ENCODE results near the gene APMAP. TPM values are rescaled to one million over a fixed set of nuclear protein-coding genes. Genes with fewer than 3 reads are reported as not detected.

Gene APMAP
- total and polyA plus RNA-seq, 2 of the 13 experiments (the other 11 are each of a cell fraction or from before 2014, with no cell fraction given): 168 to 214 TPM

GRCh38 chr20:24994470-24995368 lies 2.2 kb upstream of the APMAP start (continued):
- TF ChIP-seq GABPA (IDR thresholded peaks at IDR 0.05; ENCODE audit: low read depth, low read length): no peak
- TF ChIP-seq GABPA (CRISPR knock-in tag; IDR thresholded peaks at IDR 0.05; ENCODE audit: low read depth): peak; percentile 25; the same call in 1 of the 2 replicates
- TF ChIP-seq SPEN (CRISPR knock-in tag; IDR thresholded peaks at IDR 0.05; ENCODE audit: low read depth): peak; percentile 53; the same call in 1 of the 2 replicates
- TF ChIP-seq FLYWCH1 (CRISPR knock-in tag; IDR thresholded peaks at IDR 0.05): no peak
- TF ChIP-seq ZNF768 (CRISPR knock-in tag; IDR thresholded peaks at IDR 0.05): no peak
- no peak for TF ChIP-seq NKX3-1 (CRISPR knock-in tag; IDR thresholded peaks at IDR 0.05)
- peak; percentile 26; the same call in 1 of the 2 replicates for TF ChIP-seq GATAD1 (CRISPR knock-in tag; IDR thresholded peaks at IDR 0.05)
- no peak for TF ChIP-seq ZNF264 (CRISPR knock-in tag; IDR thresholded peaks at IDR 0.05)
- TF ChIP-seq, protein P1, sequence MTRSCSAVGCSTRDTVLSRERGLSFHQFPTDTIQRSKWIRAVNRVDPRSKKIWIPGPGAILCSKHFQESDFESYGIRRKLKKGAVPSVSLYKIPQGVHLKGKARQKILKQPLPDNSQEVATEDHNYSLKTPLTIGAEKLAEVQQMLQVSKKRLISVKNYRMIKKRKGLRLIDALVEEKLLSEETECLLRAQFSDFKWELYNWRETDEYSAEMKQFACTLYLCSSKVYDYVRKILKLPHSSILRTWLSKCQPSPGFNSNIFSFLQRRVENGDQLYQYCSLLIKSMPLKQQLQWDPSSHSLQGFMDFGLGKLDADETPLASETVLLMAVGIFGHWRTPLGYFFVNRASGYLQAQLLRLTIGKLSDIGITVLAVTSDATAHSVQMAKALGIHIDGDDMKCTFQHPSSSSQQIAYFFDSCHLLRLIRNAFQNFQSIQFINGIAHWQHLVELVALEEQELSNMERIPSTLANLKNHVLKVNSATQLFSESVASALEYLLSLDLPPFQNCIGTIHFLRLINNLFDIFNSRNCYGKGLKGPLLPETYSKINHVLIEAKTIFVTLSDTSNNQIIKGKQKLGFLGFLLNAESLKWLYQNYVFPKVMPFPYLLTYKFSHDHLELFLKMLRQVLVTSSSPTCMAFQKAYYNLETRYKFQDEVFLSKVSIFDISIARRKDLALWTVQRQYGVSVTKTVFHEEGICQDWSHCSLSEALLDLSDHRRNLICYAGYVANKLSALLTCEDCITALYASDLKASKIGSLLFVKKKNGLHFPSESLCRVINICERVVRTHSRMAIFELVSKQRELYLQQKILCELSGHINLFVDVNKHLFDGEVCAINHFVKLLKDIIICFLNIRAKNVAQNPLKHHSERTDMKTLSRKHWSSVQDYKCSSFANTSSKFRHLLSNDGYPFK (CRISPR knock-in tag; IDR thresholded peaks at IDR 0.05; ENCODE audit: borderline replicate concordance): peak; percentile 32; the same call in 1 of the 2 replicates
- no peak for TF ChIP-seq MED13 (CRISPR knock-in tag; IDR thresholded peaks at IDR 0.05)
- TF ChIP-seq ZNF451 (CRISPR knock-in tag; IDR thresholded peaks at IDR 0.05): no peak
- TF ChIP-seq ZNF773 (CRISPR knock-in tag; IDR thresholded peaks at IDR 0.05; ENCODE audit: borderline replicate concordance): no peak
- TF ChIP-seq ZFP62 (CRISPR knock-in tag; IDR thresholded peaks at IDR 0.05): no peak
- no peak for TF ChIP-seq CBX2 (IDR thresholded peaks at IDR 0.05; ENCODE audit: low read depth, low read length)
- no peak for TF ChIP-seq CBX2 (CRISPR knock-in tag; IDR thresholded peaks at IDR 0.05; ENCODE audit: low read depth)
- TF ChIP-seq ZKSCAN1 (IDR thresholded peaks at IDR 0.05; ENCODE audit: low read length): no peak
- no peak for TF ChIP-seq ZNF883 (CRISPR knock-in tag; IDR thresholded peaks at IDR 0.05; ENCODE audit: not compliant biosample characterization)
- TF ChIP-seq, protein P2, sequence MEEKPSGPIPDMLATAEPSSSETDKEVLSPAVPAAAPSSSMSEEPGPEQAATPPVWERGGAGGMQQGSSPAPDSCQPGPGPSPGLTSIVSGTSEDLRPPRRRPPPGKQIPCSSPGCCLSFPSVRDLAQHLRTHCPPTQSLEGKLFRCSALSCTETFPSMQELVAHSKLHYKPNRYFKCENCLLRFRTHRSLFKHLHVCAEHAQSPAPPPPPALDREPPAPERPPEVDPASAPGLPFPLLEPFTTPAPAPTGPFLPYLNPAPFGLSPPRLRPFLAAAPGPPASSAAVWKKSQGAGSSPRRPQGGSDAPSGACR (CRISPR knock-in tag; IDR thresholded peaks at IDR 0.05): no peak
- peak; percentile 61 to 70; a peak in 3 of 4 replicates for TF ChIP-seq HMGXB4 (CRISPR knock-in tag; IDR thresholded peaks at IDR 0.05; ENCODE audit: borderline replicate concordance in 1 of 2, low read depth in 1 of 2)
- TF ChIP-seq ZMYM3 (CRISPR knock-in tag; IDR thresholded peaks at IDR 0.05): no peak
- no peak for TF ChIP-seq NFRKB (IDR thresholded peaks at IDR 0.05)
- TF ChIP-seq, protein P3, sequence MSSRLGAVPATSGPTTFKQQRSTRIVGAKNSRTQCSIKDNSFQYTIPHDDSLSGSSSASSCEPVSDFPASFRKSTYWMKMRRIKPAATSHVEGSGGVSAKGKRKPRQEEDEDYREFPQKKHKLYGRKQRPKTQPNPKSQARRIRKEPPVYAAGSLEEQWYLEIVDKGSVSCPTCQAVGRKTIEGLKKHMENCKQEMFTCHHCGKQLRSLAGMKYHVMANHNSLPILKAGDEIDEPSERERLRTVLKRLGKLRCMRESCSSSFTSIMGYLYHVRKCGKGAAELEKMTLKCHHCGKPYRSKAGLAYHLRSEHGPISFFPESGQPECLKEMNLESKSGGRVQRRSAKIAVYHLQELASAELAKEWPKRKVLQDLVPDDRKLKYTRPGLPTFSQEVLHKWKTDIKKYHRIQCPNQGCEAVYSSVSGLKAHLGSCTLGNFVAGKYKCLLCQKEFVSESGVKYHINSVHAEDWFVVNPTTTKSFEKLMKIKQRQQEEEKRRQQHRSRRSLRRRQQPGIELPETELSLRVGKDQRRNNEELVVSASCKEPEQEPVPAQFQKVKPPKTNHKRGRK (CRISPR knock-in tag; IDR thresholded peaks at IDR 0.05): no peak
- peak; percentile 25; the same call in 1 of the 2 replicates for TF ChIP-seq RXRB (CRISPR knock-in tag; IDR thresholded peaks at IDR 0.05; ENCODE audit: borderline replicate concordance)
- no peak for TF ChIP-seq ZNF10 (CRISPR knock-in tag; IDR thresholded peaks at IDR 0.05; ENCODE audit: borderline replicate concordance, low read depth)

Data from HepG2 (cell line).